ENCODE results near the gene SMYD5. TPM values are rescaled to one million over a fixed set of nuclear protein-coding genes. Genes with fewer than 3 reads are reported as not detected.

The SMYD5 gene
- total and polyA plus RNA-seq, 9 of the 15 experiments (the other 6 are each of a cell fraction or from before 2014, with no cell fraction given), result 11.4 to 56.8 (median 32.0) TPM

GRCh38 chr2:73233932-73234832 is 20.1 kb downstream of the SMYD5 start, which contains the start of gene CCT7 (continued):
- TF ChIP-seq TSHZ1 (CRISPR knock-in tag; IDR thresholded peaks at IDR 0.05) (no peak), CBX3 (IDR thresholded peaks at IDR 0.05; ENCODE audit: borderline replicate concordance in 1 of 2, low read length in 2 of 2) (peak in 1 of 2 experiments; percentile 27; a peak in 1 of 3 replicates), ZNF23 (CRISPR knock-in tag; IDR thresholded peaks at IDR 0.05) (no peak), NCOA1 (IDR thresholded peaks at IDR 0.05; ENCODE audit: low read depth) (peak; percentile 85), ZNF134 (CRISPR knock-in tag; conservative IDR thresholded peaks at IDR 0.05) (0 out of 2 replicates have a peak, but pooled peaks have one; percentile 34), ETV1 (tag; conservative IDR thresholded peaks at IDR 0.05; ENCODE audit: low read depth) (0 out of 2 replicates have a peak, but pooled peaks have one; percentile 48), YY1 (IDR thresholded peaks at IDR 0.05; ENCODE audit: borderline replicate concordance in 1 of 3, control insufficient read depth in 1 of 3, extremely low read depth in 1 of 3, insufficient read depth in 3 of 3, insufficient read length in 1 of 3, insufficient replicate concordance in 2 of 3, low read depth in 1 of 3, low read length in 2 of 3) (peak in 2 of 3 experiments; percentile 71 to 73), MTA3 (IDR thresholded peaks at IDR 0.05; ENCODE audit: borderline replicate concordance) (peak; percentile 27; the same call in 1 of the 2 replicates), PTBP1 (IDR thresholded peaks at IDR 0.05; ENCODE audit: low read depth, low read length) (0 out of 2 replicates have a peak, but pooled peaks have one; percentile 40), NRF1 (conservative IDR thresholded peaks at IDR 0.05 in 1 of 2, IDR thresholded peaks at IDR 0.05 in 1 of 2) (peak; percentile 23 to 24; a peak in 1 of 4 replicates), NR4A1 (CRISPR knock-in tag; IDR thresholded peaks at IDR 0.05) (0 out of 2 replicates have a peak, but pooled peaks have one; percentile 26), NR4A1 (tag; IDR thresholded peaks at IDR 0.05) (no peak), KDM4B (IDR thresholded peaks at IDR 0.05; ENCODE audit: borderline replicate concordance in 2 of 2, low read depth in 1 of 2) (peak in 1 of 2 experiments; percentile 79; a peak in 2 of 4 replicates), ZBTB5 (IDR thresholded peaks at IDR 0.05) (no peak), TFAP4 (CRISPR knock-in tag; IDR thresholded peaks at IDR 0.05; ENCODE audit: borderline replicate concordance) (no peak), HMGXB4 (CRISPR knock-in tag; IDR thresholded peaks at IDR 0.05) (no peak), SP1 (CRISPR knock-in tag; IDR thresholded peaks at IDR 0.05) (no peak)

All from K562 (cell line).